ENCODE results near the gene NRXN3. TPM values are rescaled to one million over a fixed set of nuclear protein-coding genes. Genes with fewer than 3 reads are reported as not detected.

The NRXN3 gene
- total and polyA plus RNA-seq, 3 experiments from 2014 or later: not detected

DNA sequence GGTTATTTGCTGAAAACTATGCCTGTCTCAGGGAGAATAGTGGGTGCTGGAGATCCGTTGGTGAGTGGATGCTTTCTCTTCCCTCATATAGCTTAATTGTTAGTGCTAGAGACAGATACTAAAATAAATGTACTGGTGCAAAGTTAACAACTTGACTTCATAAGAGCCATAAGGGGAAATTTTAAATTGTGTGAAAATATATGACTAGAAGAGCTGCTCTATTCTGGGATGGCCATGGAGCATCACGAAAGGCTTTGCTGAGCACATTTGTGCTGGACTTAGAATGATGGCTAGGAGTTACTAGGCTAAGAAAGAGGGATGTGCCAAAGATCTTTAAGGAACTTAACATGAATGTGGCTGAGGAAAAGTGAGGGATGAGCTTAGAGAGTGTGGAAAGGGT, 668.8 kb downstream of the NRXN3 start:
- no peaks in the 10 kb centered on the region for H3K4me1 ChIP-seq (ENCODE audit: insufficient read depth, low read length)
- CTCF ChIA-PET: no interaction called here
- no peak for DNase-seq
- no peak overlapping the region for H3K4me3 ChIP-seq (ENCODE audit: low read length)
- peaks cover 0 to 4% (median 0%) of the 10 kb centered on the region in 5 donors for H3K9me3 Mint-ChIP-seq
- no peak overlapping the region for H3K27ac ChIP-seq (ENCODE audit: low read depth, low read length)
- no peaks in the 10 kb centered on the region for H3K36me3 ChIP-seq (ENCODE audit: insufficient read depth, low read length)
- H3K4me3 Mint-ChIP-seq: no peak overlapping the region
- POLR2A ChIA-PET: no interaction called here
- H3K27me3 ChIP-seq (ENCODE audit: insufficient read depth, low read length, poor library complexity, severe bottlenecking): no peaks in the 10 kb centered on the region
- no peak overlapping the region for H3K27ac Mint-ChIP-seq
- no peaks in the 10 kb centered on the region for H3K9me3 ChIP-seq (ENCODE audit: low read length)
- no peaks in the 10 kb centered on the region for H3K36me3 Mint-ChIP-seq
- no peaks in the 10 kb centered on the region for H3K4me1 Mint-ChIP-seq
- H3K27me3 Mint-ChIP-seq: no peaks in the 10 kb centered on the region

DNA sequence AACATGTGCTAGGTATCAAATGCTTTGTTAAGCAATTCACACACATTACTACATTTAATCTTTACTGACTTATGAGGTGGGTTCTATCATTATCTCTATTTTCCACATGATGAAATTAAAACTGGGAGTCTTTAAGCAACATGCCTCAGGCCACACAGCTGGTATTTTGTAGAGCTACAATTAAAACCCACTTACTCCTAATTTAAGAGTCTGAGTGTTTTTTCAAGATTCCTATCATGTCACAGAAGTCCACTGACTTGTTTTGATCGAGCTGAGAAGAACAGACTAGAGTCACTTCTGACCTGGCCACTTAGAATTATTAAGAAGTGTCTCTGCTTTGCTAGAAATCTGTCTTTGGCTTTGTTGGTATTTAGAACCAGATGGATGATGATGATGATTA, 670.7 kb downstream of the NRXN3 start:
- H3K27me3 ChIP-seq (ENCODE audit: insufficient read depth, low read length, poor library complexity, severe bottlenecking): no peaks in the 10 kb centered on the region
- H3K4me1 ChIP-seq (ENCODE audit: insufficient read depth, low read length): no peaks in the 10 kb centered on the region
- DNase-seq: no peak
- H3K9me3 ChIP-seq (ENCODE audit: low read length): no peaks in the 10 kb centered on the region
- H3K4me3 ChIP-seq (ENCODE audit: low read length): no peak overlapping the region
- H3K9me3 Mint-ChIP-seq: peaks cover 0 to 6% (median 0%) of the 10 kb centered on the region in 5 donors
- ChIA-PET POLR2A (no interaction called here), CTCF (no interaction called here)
- H3K36me3 Mint-ChIP-seq: no peaks in the 10 kb centered on the region
- H3K27me3 Mint-ChIP-seq: no peaks in the 10 kb centered on the region
- H3K36me3 ChIP-seq (ENCODE audit: insufficient read depth, low read length): no peaks in the 10 kb centered on the region
- H3K27ac Mint-ChIP-seq: no peak overlapping the region
- H3K4me1 Mint-ChIP-seq: no peaks in the 10 kb centered on the region
- H3K27ac ChIP-seq (ENCODE audit: low read depth, low read length): no peak overlapping the region
- H3K4me3 Mint-ChIP-seq: no peak overlapping the region

DNA sequence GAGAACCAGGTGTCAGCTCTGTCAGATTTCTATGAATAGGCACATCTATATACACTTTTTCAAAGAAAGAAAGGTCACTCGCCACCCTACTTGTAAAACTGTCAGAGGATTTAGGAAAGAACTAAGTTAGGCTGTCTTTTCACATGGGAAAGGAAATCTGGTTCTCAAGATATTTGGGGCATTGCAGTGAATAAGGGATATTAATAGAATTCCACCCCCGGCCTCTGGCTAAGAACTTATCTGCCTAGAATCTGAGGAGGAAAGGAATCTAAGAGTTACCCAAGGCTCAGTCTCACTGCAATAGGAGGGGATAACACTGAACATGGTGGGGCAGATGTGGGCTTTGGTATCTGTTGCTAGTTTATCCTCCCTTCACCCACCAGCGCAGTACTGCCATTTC, 677.6 kb downstream of the NRXN3 start:
- Histone ChIP-seq H3K27me3 (ENCODE audit: insufficient read depth, low read length, poor library complexity, severe bottlenecking) (no peaks in the 10 kb centered on the region), H3K36me3 (ENCODE audit: insufficient read depth, low read length) (no peaks in the 10 kb centered on the region), H3K4me1 (ENCODE audit: insufficient read depth, low read length) (no peaks in the 10 kb centered on the region), H3K4me3 (ENCODE audit: low read length) (no peak overlapping the region), H3K9me3 (ENCODE audit: low read length) (no peaks in the 10 kb centered on the region), H3K27ac (ENCODE audit: low read depth, low read length) (no peak overlapping the region)
- DNase-seq: no peak
- H3K27ac Mint-ChIP-seq: no peak overlapping the region
- H3K4me1 Mint-ChIP-seq: no peaks in the 10 kb centered on the region
- H3K9me3 Mint-ChIP-seq: peaks cover 0 to 4% (median 0%) of the 10 kb centered on the region in 5 donors
- H3K36me3 Mint-ChIP-seq: no peaks in the 10 kb centered on the region
- ChIA-PET CTCF (no interaction called here), POLR2A (no interaction called here)
- H3K27me3 Mint-ChIP-seq: no peaks in the 10 kb centered on the region
- no peak overlapping the region for H3K4me3 Mint-ChIP-seq

DNA sequence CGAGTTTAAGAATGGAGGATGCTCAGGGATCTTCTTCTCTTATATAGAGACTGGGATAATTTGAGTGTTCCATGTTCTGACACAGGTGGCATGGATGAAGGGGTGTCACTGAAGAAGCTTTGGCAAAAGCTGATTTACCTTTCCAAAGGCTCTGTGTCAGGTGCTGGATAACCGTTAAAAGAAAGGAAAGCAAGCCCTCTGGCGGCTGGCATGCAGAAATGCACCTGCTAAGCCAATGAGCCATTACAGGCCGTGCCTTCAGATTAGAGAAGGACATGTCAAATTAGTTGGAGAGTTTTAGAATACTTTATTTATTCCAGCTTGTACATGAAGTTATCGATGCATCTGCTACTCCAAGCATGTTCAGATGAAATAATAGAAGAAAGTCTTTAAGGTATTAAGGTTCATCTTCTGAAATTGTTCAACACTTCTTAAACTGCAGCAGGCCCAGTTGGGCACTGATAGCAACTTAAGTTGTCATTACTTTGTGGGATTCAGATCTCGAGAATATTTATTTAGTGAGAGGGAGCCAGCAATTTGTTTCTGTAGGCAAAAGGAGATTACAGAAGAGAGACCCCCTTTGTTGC, 678.2 kb downstream of the NRXN3 start:
- no peak overlapping the region for H3K27ac Mint-ChIP-seq
- ChIA-PET POLR2A (no interaction called here), CTCF (no interaction called here)
- no peaks in the 10 kb centered on the region for H3K27me3 Mint-ChIP-seq
- no peaks in the 10 kb centered on the region for H3K9me3 ChIP-seq (ENCODE audit: low read length)
- H3K27ac ChIP-seq (ENCODE audit: low read depth, low read length): no peak overlapping the region
- no peaks in the 10 kb centered on the region for H3K4me1 ChIP-seq (ENCODE audit: insufficient read depth, low read length)
- no peak overlapping the region for H3K4me3 Mint-ChIP-seq
- no peaks in the 10 kb centered on the region for H3K36me3 Mint-ChIP-seq
- H3K36me3 ChIP-seq (ENCODE audit: insufficient read depth, low read length): no peaks in the 10 kb centered on the region
- H3K9me3 Mint-ChIP-seq: peaks cover 0 to 4% (median 0%) of the 10 kb centered on the region in 5 donors
- no peaks in the 10 kb centered on the region for H3K27me3 ChIP-seq (ENCODE audit: insufficient read depth, low read length, poor library complexity, severe bottlenecking)
- H3K4me3 ChIP-seq (ENCODE audit: low read length): no peak overlapping the region
- no peak for DNase-seq
- H3K4me1 Mint-ChIP-seq: no peaks in the 10 kb centered on the region

DNA sequence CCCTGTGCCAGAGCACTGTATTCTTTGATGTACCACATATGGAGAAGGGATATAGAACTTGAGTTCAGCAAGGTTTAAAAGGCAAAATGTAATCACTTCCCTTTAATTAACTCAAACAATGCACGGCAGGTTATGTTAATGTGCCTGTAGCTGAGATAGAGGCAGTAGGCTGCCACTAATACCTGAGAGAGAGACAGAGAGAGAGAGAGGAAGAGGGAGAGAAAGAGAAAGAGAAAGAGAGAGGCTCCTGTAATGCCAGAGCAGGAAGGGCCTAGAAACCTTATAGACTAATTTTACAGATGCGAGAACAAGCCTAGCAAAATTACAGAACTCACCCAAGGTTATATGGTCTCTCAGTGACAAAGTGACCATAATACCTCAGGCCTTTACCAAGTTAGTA, 679.8 kb downstream of the NRXN3 start:
- Histone ChIP-seq H3K4me1 (ENCODE audit: insufficient read depth, low read length) (no peaks in the 10 kb centered on the region), H3K4me3 (ENCODE audit: low read length) (no peak overlapping the region), H3K36me3 (ENCODE audit: insufficient read depth, low read length) (no peaks in the 10 kb centered on the region), H3K9me3 (ENCODE audit: low read length) (no peaks in the 10 kb centered on the region), H3K27ac (ENCODE audit: low read depth, low read length) (no peak overlapping the region), H3K27me3 (ENCODE audit: insufficient read depth, low read length, poor library complexity, severe bottlenecking) (no peaks in the 10 kb centered on the region)
- no peak overlapping the region for H3K4me3 Mint-ChIP-seq
- H3K9me3 Mint-ChIP-seq: peaks cover 0 to 4% (median 0%) of the 10 kb centered on the region in 5 donors
- CTCF ChIA-PET: no interaction called here
- no peak overlapping the region for H3K27ac Mint-ChIP-seq
- no peaks in the 10 kb centered on the region for H3K36me3 Mint-ChIP-seq
- POLR2A ChIA-PET: no interaction called here
- no peaks in the 10 kb centered on the region for H3K4me1 Mint-ChIP-seq
- DNase-seq: no peak
- no peaks in the 10 kb centered on the region for H3K27me3 Mint-ChIP-seq

DNA sequence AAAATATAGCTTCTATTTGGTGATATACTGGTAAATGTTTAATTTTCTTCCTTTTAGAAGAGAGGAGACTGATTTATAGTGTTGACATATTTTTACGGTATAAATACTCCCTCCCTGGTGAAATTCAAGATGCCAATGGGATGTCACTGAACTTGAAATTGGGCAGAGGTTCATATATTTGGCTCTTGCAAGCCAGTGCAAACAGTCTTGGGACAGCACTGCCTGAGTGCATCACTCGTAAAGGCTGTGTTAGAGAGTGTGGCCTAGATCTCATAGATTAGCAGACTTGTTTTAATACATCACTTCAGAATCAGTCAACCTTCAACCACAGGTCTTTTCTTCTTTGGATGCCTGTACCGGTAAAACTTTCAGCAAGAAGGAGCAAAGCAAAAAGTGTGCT, 681.0 kb downstream of the NRXN3 start:
- DNase-seq: no peak
- Histone ChIP-seq H3K4me3 (ENCODE audit: low read length) (no peak overlapping the region), H3K4me1 (ENCODE audit: insufficient read depth, low read length) (no peaks in the 10 kb centered on the region), H3K27me3 (ENCODE audit: insufficient read depth, low read length, poor library complexity, severe bottlenecking) (no peaks in the 10 kb centered on the region), H3K9me3 (ENCODE audit: low read length) (no peaks in the 10 kb centered on the region), H3K36me3 (ENCODE audit: insufficient read depth, low read length) (no peaks in the 10 kb centered on the region), H3K27ac (ENCODE audit: low read depth, low read length) (no peak overlapping the region)
- Mint-ChIP-seq H3K27ac (no peak overlapping the region), H3K27me3 (no peaks in the 10 kb centered on the region), H3K4me3 (no peak overlapping the region), H3K9me3 (peaks cover 0 to 2% (median 0%) of the 10 kb centered on the region in 5 donors), H3K4me1 (no peaks in the 10 kb centered on the region), H3K36me3 (no peaks in the 10 kb centered on the region)
- CTCF ChIA-PET: no interaction called here
- POLR2A ChIA-PET: no interaction called here

DNA sequence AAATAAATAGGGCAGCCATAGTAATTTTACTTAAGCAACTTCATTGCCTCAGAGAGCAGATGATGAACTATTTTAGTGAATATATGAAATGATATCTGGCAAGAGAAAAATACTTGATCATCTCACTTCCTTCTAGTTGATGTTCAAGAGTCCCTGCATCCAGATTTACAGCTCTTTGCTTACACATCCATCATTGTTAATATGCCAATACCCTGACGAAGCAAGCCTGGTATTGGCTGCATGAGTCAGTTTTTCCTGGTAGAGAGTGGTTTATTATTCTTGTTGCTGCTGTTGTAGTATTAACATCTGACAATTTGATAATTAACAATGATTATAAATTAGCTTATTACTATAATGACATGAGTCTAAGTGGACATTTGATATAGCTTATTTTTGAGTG, 681.9 kb downstream of the NRXN3 start:
- no peak overlapping the region for H3K27ac Mint-ChIP-seq
- no peaks in the 10 kb centered on the region for H3K36me3 ChIP-seq (ENCODE audit: insufficient read depth, low read length)
- POLR2A ChIA-PET: no interaction called here
- no peaks in the 10 kb centered on the region for H3K27me3 ChIP-seq (ENCODE audit: insufficient read depth, low read length, poor library complexity, severe bottlenecking)
- CTCF ChIA-PET: no interaction called here
- H3K4me1 Mint-ChIP-seq: no peaks in the 10 kb centered on the region
- peaks cover 0 to 2% (median 0%) of the 10 kb centered on the region in 5 donors for H3K9me3 Mint-ChIP-seq
- H3K9me3 ChIP-seq (ENCODE audit: low read length): no peaks in the 10 kb centered on the region
- H3K4me3 Mint-ChIP-seq: no peak overlapping the region
- no peak overlapping the region for H3K4me3 ChIP-seq (ENCODE audit: low read length)
- no peak for DNase-seq
- H3K27ac ChIP-seq (ENCODE audit: low read depth, low read length): no peak overlapping the region
- H3K36me3 Mint-ChIP-seq: no peaks in the 10 kb centered on the region
- H3K27me3 Mint-ChIP-seq: no peaks in the 10 kb centered on the region
- H3K4me1 ChIP-seq (ENCODE audit: insufficient read depth, low read length): no peaks in the 10 kb centered on the region

DNA sequence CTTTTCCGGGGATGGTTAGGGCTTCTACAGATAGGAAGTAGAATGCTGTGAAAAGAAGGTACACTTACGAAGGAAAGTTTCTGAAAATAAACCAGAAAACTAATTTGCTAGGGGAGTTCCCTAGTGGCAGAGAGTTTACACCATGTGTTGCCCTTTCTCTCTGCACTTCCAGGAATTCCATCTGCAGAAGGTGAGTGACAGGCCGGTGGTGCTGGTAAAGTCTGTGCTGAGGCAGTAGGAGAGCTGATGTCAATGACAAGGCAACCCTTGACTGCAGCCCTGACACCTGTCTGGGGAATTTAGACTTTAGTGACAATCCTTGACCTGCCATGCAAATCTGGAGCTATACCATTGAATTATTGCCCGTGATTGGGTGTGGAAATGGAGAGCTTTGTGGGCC, 687.8 kb downstream of the NRXN3 start:
- Mint-ChIP-seq H3K27me3 (peaks cover 0 to 1% of the 10 kb centered on the region in 2 donors), H3K36me3 (no peaks in the 10 kb centered on the region), H3K4me1 (no peaks in the 10 kb centered on the region), H3K4me3 (no peak overlapping the region), H3K27ac (no peak overlapping the region), H3K9me3 (peaks cover 0 to 4% (median 0%) of the 10 kb centered on the region in 5 donors)
- Histone ChIP-seq H3K27me3 (ENCODE audit: insufficient read depth, low read length, poor library complexity, severe bottlenecking) (no peaks in the 10 kb centered on the region), H3K27ac (ENCODE audit: low read depth, low read length) (no peak overlapping the region), H3K9me3 (ENCODE audit: low read length) (no peaks in the 10 kb centered on the region), H3K36me3 (ENCODE audit: insufficient read depth, low read length) (no peaks in the 10 kb centered on the region), H3K4me1 (ENCODE audit: insufficient read depth, low read length) (no peaks in the 10 kb centered on the region), H3K4me3 (ENCODE audit: low read length) (no peak overlapping the region)
- ChIA-PET POLR2A (no interaction called here), CTCF (no interaction called here)
- DNase-seq: no peak

DNA sequence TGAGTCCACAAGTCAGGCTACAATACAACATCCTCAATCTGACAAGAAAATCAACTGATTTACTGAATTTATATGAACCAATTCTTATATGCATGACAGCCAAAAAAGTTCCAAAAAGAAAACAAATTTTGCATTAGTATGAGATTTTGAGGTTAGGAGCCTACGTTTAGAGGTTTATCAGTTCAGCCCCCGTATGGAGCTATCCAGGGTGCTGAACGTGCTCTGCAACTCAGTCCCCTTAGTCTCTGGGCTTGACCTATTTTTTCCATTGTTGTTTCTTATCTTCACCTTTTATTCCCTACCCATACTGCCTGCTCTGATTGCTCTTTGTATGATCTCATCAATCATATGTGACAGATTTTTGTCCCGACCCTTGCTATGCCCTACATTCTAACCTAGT, 693.0 kb downstream of the NRXN3 start:
- ChIA-PET CTCF (no interaction called here), POLR2A (no interaction called here)
- no peaks in the 10 kb centered on the region for H3K4me1 Mint-ChIP-seq
- H3K36me3 ChIP-seq (ENCODE audit: insufficient read depth, low read length): no peaks in the 10 kb centered on the region
- DNase-seq: no peak
- H3K27ac Mint-ChIP-seq: no peak overlapping the region
- H3K27ac ChIP-seq (ENCODE audit: low read depth, low read length): no peak overlapping the region
- H3K9me3 ChIP-seq (ENCODE audit: low read length): no peaks in the 10 kb centered on the region
- no peak overlapping the region for H3K4me3 Mint-ChIP-seq
- H3K27me3 ChIP-seq (ENCODE audit: insufficient read depth, low read length, poor library complexity, severe bottlenecking): no peaks in the 10 kb centered on the region
- no peak overlapping the region for H3K4me3 ChIP-seq (ENCODE audit: low read length)
- peaks cover 0 to 1% of the 10 kb centered on the region in 2 donors for H3K27me3 Mint-ChIP-seq
- peaks cover 0 to 10% (median 0%) of the 10 kb centered on the region in 5 donors for H3K9me3 Mint-ChIP-seq
- H3K36me3 Mint-ChIP-seq: no peaks in the 10 kb centered on the region
- H3K4me1 ChIP-seq (ENCODE audit: insufficient read depth, low read length): no peaks in the 10 kb centered on the region

All from CD8-positive, alpha-beta memory T cell (primary cell).